OCI-LY1 (cell line): ENCODE data around the gene EDN3.

Experiments used
- H2AFZ ChIP-seq: fragments of 200-600 bp; sonication (generic), shearing (Covaris generic); 2 replicates; pipeline ENCODE4 v1.6.0; 2014; ENCODE audit warnings: antibody characterized with exemption, mild to moderate bottlenecking, low read length
- H3F3A ChIP-seq: fragments of 200-600 bp; sonication (generic), shearing (Covaris generic); 2 replicates; pipeline ENCODE4 v1.6.0; 2014; ENCODE audit warnings: mild to moderate bottlenecking, antibody characterized with exemption, low read length, moderate library complexity; ENCODE audit not compliant: insufficient read depth
- H3K27ac ChIP-seq: fragments of 200-600 bp; sonication (generic); 2 replicates; pipeline ENCODE4 v1.5.1; 2014; ENCODE audit warnings: low read length, mixed run types, mild to moderate bottlenecking, low read depth; ENCODE audit not compliant: poor library complexity, severe bottlenecking
- H3K27me3 ChIP-seq: fragments of 200-600 bp; sonication (generic); 2 replicates; pipeline ENCODE4 v1.6.0; 2014; ENCODE audit warnings: antibody characterized with exemption, mild to moderate bottlenecking, low read length, moderate library complexity; ENCODE audit not compliant: insufficient read depth
- H3K36me3 ChIP-seq: fragments of 200-600 bp; sonication (generic); 2 replicates; pipeline ENCODE4 v1.6.1; 2014; ENCODE audit warnings: mild to moderate bottlenecking, antibody characterized with exemption, low read length, moderate library complexity, mixed read lengths; ENCODE audit not compliant: insufficient read depth
- H3K4me1 ChIP-seq: fragments of 200-600 bp; sonication (generic); 2 replicates; pipeline ENCODE4 v1.5.1; 2014; ENCODE audit warnings: mild to moderate bottlenecking, low read length, moderate library complexity; ENCODE audit not compliant: insufficient read depth, severe bottlenecking
- H3K4me2 ChIP-seq: fragments of 200-600 bp; sonication (generic), shearing (Covaris generic); 2 replicates; pipeline ENCODE4 v1.6.1; 2014; ENCODE audit warnings: low read length
- H3K4me3 ChIP-seq: fragments of 200-600 bp; sonication (generic); 2 replicates; pipeline ENCODE4 v1.5.1; 2014; ENCODE audit warnings: low read length, low read depth, mild to moderate bottlenecking, mixed read lengths; ENCODE audit not compliant: poor library complexity, severe bottlenecking
- H3K79me2 ChIP-seq: fragments of 200-600 bp; shearing (Covaris generic); 2 replicates; pipeline ENCODE4 v1.6.1; 2016; ENCODE audit warnings: mixed run types, low read length, mixed read lengths; ENCODE audit not compliant: insufficient read depth
- H3K9ac ChIP-seq: fragments of 200-600 bp; sonication (generic), shearing (Covaris generic); 2 replicates; pipeline ENCODE4 v1.6.1; 2014; ENCODE audit warnings: mild to moderate bottlenecking, low read length, mixed read lengths
- H3K9me2 ChIP-seq: fragments of 200-600 bp; sonication (generic), shearing (Covaris generic); 2 replicates; pipeline ENCODE4 v1.6.1; 2014; ENCODE audit warnings: low read depth, mild to moderate bottlenecking, low read length, mixed read lengths
- H3K9me3 ChIP-seq: fragments of 200-600 bp; shearing (Covaris generic); 2 replicates; pipeline ENCODE4 v1.6.1; 2014; ENCODE audit warnings: low read length, mixed read lengths
- H4K20me1 ChIP-seq: fragments of 200-600 bp; sonication (generic), shearing (Covaris generic); 2 replicates; pipeline ENCODE4 v1.6.0; 2016; ENCODE audit warnings: mild to moderate bottlenecking, low read length; ENCODE audit not compliant: insufficient read depth
- EZH2 ChIP-seq: fragments of 200-600 bp; sonication (generic), shearing (Covaris generic); IDR thresholded peaks from 2 replicates; pipeline ENCODE4 v1.8.0; 2017; ENCODE audit warnings: borderline replicate concordance, mixed run types, mild to moderate bottlenecking, antibody characterized with exemption, low read length, moderate library complexity, mixed read lengths
- TF ChIP-seq, protein P1 (sequence below): fragments of 200-600 bp; sonication (generic), shearing (Covaris generic); IDR thresholded peaks from 2 replicates; pipeline ENCODE4 v1.5.1; 2017; ENCODE audit warnings: mild to moderate bottlenecking, antibody characterized with exemption, low read length, moderate library complexity, mixed read lengths

The EDN3 gene

DNA sequence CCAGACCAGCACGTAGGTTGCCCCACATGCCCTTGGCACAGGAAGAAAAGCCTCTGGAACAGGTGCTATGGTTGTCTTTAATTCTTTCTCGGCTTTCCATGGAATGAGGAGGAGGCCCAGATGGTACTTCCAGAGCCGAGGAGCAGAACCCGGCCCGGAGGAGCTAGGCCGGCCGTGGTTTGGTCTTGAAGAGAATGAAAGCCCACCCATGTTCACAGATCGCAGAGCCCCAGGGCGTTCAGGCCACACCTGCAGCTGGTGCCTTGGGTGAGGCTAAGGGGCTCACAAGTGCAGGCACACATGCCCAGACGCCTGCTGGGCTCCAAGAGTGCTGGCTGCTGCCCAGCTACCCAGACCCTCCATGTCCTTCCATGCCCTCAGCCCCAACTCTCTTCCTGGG is 20.0 kb downstream of the EDN3 start:
- H3K4me1 ChIP-seq, result no peaks in the 10 kb centered on the region
- H3K27me3 ChIP-seq, result no peaks in the 10 kb centered on the region
- H2AFZ ChIP-seq, result no peak overlapping the region

GRCh38 chr20:59320854-59321647 is 20.6 kb downstream of the EDN3 start:
- TF ChIP-seq, protein P1, sequence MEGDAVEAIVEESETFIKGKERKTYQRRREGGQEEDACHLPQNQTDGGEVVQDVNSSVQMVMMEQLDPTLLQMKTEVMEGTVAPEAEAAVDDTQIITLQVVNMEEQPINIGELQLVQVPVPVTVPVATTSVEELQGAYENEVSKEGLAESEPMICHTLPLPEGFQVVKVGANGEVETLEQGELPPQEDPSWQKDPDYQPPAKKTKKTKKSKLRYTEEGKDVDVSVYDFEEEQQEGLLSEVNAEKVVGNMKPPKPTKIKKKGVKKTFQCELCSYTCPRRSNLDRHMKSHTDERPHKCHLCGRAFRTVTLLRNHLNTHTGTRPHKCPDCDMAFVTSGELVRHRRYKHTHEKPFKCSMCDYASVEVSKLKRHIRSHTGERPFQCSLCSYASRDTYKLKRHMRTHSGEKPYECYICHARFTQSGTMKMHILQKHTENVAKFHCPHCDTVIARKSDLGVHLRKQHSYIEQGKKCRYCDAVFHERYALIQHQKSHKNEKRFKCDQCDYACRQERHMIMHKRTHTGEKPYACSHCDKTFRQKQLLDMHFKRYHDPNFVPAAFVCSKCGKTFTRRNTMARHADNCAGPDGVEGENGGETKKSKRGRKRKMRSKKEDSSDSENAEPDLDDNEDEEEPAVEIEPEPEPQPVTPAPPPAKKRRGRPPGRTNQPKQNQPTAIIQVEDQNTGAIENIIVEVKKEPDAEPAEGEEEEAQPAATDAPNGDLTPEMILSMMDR, result no peak
- TF ChIP-seq EZH2, result no peak
- no peak overlapping the region for H3K4me2 ChIP-seq
- no peaks in the 10 kb centered on the region for H3K79me2 ChIP-seq
- no peak overlapping the region for H2AFZ ChIP-seq
- no peak overlapping the region for H3K9ac ChIP-seq
- H3K9me2 ChIP-seq, result no peaks in the 10 kb centered on the region
- H3K9me3 ChIP-seq, result no peaks in the 10 kb centered on the region
- no peaks in the 10 kb centered on the region for H3K27me3 ChIP-seq
- no peaks in the 10 kb centered on the region for H4K20me1 ChIP-seq
- H3K4me3 ChIP-seq, result no peak overlapping the region
- H3F3A ChIP-seq, result no peaks in the 10 kb centered on the region
- H3K36me3 ChIP-seq, result no peaks in the 10 kb centered on the region
- H3K27ac ChIP-seq, result no peak overlapping the region
- no peaks in the 10 kb centered on the region for H3K4me1 ChIP-seq

More for the DNA sequence above, 20.0 kb downstream of the EDN3 start:
- H3K4me3 ChIP-seq, result no peak overlapping the region
- H3K36me3 ChIP-seq, result no peaks in the 10 kb centered on the region
- TF ChIP-seq EZH2, result no peak
- TF ChIP-seq, protein P1, result no peak
- H3F3A ChIP-seq, result no peaks in the 10 kb centered on the region
- no peaks in the 10 kb centered on the region for H3K79me2 ChIP-seq
- H3K9ac ChIP-seq, result no peak overlapping the region
- H4K20me1 ChIP-seq, result no peaks in the 10 kb centered on the region
- H3K4me2 ChIP-seq, result no peak overlapping the region
- no peaks in the 10 kb centered on the region for H3K9me2 ChIP-seq
- no peak overlapping the region for H3K27ac ChIP-seq
- no peaks in the 10 kb centered on the region for H3K9me3 ChIP-seq

DNA sequence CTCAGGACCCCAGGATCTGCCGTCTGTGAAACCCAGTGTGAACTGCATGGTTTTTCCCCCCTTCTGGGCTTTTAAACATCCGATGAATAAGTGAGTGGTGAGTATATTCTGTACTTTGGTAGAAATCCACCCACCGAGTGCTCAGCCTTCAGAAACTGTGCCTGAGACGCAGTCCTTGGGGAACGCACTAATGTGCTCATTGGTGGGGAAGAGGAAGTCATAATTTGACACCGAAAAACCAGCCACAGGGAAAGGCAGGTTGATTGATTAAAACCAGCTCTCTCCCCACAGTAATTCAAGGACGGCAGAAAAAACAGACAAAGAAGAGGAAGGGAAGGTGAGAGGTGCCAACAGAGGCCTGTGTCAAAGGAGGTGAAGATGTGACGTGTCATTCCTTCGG is 21.7 kb downstream of the EDN3 start:
- H3K4me3 ChIP-seq, result no peak overlapping the region
- no peak overlapping the region for H3K9ac ChIP-seq
- H4K20me1 ChIP-seq, result no peaks in the 10 kb centered on the region
- H3K36me3 ChIP-seq, result no peaks in the 10 kb centered on the region
- H2AFZ ChIP-seq, result no peak overlapping the region
- H3K4me1 ChIP-seq, result no peaks in the 10 kb centered on the region
- no peaks in the 10 kb centered on the region for H3F3A ChIP-seq
- TF ChIP-seq EZH2, result no peak
- TF ChIP-seq, protein P1, result no peak
- no peak overlapping the region for H3K4me2 ChIP-seq
- H3K27ac ChIP-seq, result no peak overlapping the region
- no peaks in the 10 kb centered on the region for H3K9me3 ChIP-seq
- H3K9me2 ChIP-seq, result no peaks in the 10 kb centered on the region
- H3K27me3 ChIP-seq, result no peaks in the 10 kb centered on the region
- no peaks in the 10 kb centered on the region for H3K79me2 ChIP-seq
